ENCODE results near the gene HSPBAP1. TPM values are rescaled to one million over a fixed set of nuclear protein-coding genes. Genes with fewer than 3 reads are reported as not detected.

The HSPBAP1 gene
- total RNA-seq, 1 donor from 2014 or later, result 20.6 TPM

GRCh38 chr3:122785231-122785630, 8.4 kb downstream of the HSPBAP1 start:
- H3K27ac Mint-ChIP-seq, result no peak overlapping the region
- ChIA-PET CTCF (no interaction called here), POLR2A (interaction anchor here (1.2 kb wide), 1 partner anchor 8 kb away, joined by 5 read pairs; the partner anchor contains the start of gene HSPBAP1)

DNA sequence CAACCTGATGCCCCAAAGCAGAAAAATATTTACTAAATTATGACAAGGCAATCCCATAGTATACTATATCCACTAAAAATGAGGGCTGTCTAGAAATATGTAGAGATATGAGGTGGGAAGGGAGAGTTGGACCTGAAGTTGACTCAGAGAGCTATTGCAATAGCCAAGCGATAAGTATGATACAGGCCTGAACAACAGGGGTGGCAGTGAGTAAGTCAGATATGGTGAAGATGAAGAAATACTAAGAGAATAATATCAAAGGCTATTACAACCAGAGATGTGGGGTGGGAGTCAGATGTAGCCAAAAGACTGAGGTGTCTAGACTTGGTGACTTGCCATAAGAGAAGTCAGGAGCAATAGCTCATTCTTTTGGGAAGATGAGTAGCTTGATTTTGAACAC, 9.2 kb downstream of the HSPBAP1 start:
- intact Hi-C loops (cut with micrococcal nuclease), result no loop called here
- no peak overlapping the region for H3K27ac Mint-ChIP-seq

More at GRCh38 chr3:122785231-122785630, 8.4 kb downstream of the HSPBAP1 start:
- intact Hi-C loops (cut with micrococcal nuclease), result no loop called here
- ATAC-seq (ENCODE audit: low read depth), result no peak
- Mint-ChIP-seq H3K4me3 (no peak overlapping the region), H3K36me3 (ENCODE audit: low read depth) (peaks cover 27% of the 10 kb centered on the region), H3K27me3 (no peaks in the 10 kb centered on the region), H3K9me3 (peaks cover 2% of the 10 kb centered on the region), H3K4me1 (peaks cover 11% of the 10 kb centered on the region)
- DNase-seq, result no peak
- TF ChIP-seq, protein P1, sequence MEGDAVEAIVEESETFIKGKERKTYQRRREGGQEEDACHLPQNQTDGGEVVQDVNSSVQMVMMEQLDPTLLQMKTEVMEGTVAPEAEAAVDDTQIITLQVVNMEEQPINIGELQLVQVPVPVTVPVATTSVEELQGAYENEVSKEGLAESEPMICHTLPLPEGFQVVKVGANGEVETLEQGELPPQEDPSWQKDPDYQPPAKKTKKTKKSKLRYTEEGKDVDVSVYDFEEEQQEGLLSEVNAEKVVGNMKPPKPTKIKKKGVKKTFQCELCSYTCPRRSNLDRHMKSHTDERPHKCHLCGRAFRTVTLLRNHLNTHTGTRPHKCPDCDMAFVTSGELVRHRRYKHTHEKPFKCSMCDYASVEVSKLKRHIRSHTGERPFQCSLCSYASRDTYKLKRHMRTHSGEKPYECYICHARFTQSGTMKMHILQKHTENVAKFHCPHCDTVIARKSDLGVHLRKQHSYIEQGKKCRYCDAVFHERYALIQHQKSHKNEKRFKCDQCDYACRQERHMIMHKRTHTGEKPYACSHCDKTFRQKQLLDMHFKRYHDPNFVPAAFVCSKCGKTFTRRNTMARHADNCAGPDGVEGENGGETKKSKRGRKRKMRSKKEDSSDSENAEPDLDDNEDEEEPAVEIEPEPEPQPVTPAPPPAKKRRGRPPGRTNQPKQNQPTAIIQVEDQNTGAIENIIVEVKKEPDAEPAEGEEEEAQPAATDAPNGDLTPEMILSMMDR (IDR thresholded peaks at IDR 0.05), result no peak

GRCh38 chr3:122782804-122783203, 10.8 kb downstream of the HSPBAP1 start:
- Mint-ChIP-seq H3K36me3 (ENCODE audit: low read depth) (peaks cover 25% of the 10 kb centered on the region), H3K9me3 (peaks cover 2% of the 10 kb centered on the region), H3K4me1 (no peaks in the 10 kb centered on the region), H3K27ac (no peak overlapping the region), H3K27me3 (no peaks in the 10 kb centered on the region), H3K4me3 (no peak overlapping the region)
- CTCF ChIA-PET, result no interaction called here
- intact Hi-C loops (cut with micrococcal nuclease), result no loop called here
- DNase-seq (no peak), ATAC-seq (ENCODE audit: low read depth) (no peak)
- TF ChIP-seq, protein P1 (IDR thresholded peaks at IDR 0.05), result no peak
- POLR2A ChIA-PET, result no interaction called here

More for the DNA sequence above, 9.2 kb downstream of the HSPBAP1 start:
- peaks cover 6% of the 10 kb centered on the region for H3K4me1 Mint-ChIP-seq
- no peak overlapping the region for H3K4me3 Mint-ChIP-seq
- H3K36me3 Mint-ChIP-seq (ENCODE audit: low read depth), result peaks cover 25% of the 10 kb centered on the region
- ChIA-PET POLR2A (interaction anchor here (0.6 to 1.2 kb wide), 2 partner anchors 9 to 368 kb away, joined by 5 to 10 read pairs; partner anchors contain the start of gene HSPBAP1), CTCF (no interaction called here)
- peaks cover 2% of the 10 kb centered on the region for H3K9me3 Mint-ChIP-seq
- DNase-seq (no peak), ATAC-seq (ENCODE audit: low read depth) (no peak)
- TF ChIP-seq, protein P1 (IDR thresholded peaks at IDR 0.05), result no peak
- H3K27me3 Mint-ChIP-seq, result no peaks in the 10 kb centered on the region

DNA sequence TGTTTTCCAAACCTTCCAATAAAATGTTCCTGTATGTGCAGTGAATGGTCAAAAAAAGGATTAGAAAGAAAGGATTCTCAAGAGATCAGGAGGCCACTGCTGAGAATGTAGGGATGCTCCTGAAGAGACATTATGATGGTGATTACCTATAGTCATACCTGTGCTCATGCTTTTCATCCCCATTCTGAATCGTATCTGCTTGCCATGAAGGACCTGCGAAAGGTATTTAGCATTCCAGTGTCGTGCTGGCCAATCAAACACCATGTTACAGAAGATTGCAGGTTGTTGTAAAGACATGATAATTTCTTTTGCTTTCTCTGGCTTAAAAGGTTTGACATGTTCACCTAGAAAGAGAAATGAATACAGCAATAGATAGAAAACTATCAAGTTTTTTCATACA, 16.1 kb downstream of the HSPBAP1 start:
- DNase-seq (no peak), ATAC-seq (ENCODE audit: low read depth) (no peak)
- intact Hi-C loops (cut with micrococcal nuclease), result no loop called here
- Mint-ChIP-seq H3K4me3 (no peak overlapping the region), H3K36me3 (ENCODE audit: low read depth) (peaks cover 21% of the 10 kb centered on the region), H3K9me3 (peaks cover 2% of the 10 kb centered on the region), H3K27ac (no peak overlapping the region), H3K4me1 (peaks cover 17% of the 10 kb centered on the region), H3K27me3 (no peaks in the 10 kb centered on the region)
- TF ChIP-seq, protein P1 (IDR thresholded peaks at IDR 0.05), result no peak
- CTCF ChIA-PET, result no interaction called here
- POLR2A ChIA-PET, result no interaction called here

- intact Hi-C loops (cut with micrococcal nuclease), result no loop called here
- Mint-ChIP-seq H3K4me3 (no peak overlapping the region), H3K36me3 (ENCODE audit: low read depth) (peaks cover 21% of the 10 kb centered on the region), H3K4me1 (peaks cover 17% of the 10 kb centered on the region), H3K27ac (no peak overlapping the region), H3K27me3 (no peaks in the 10 kb centered on the region), H3K9me3 (peaks cover 2% of the 10 kb centered on the region)
- no peak for ATAC-seq (ENCODE audit: low read depth)
- POLR2A ChIA-PET, result interaction anchor here (1.1 kb wide), 1 partner anchor 17 kb away, joined by 4 read pairs; the partner anchor contains the start of gene HSPBAP1
- no peak for DNase-seq
- CTCF ChIA-PET, result interaction anchor here (0.8 to 1.1 kb wide), 2 partner anchors 14 to 22 kb away, joined by 3 to 4 read pairs; no protein-coding TSS in a partner anchor
- TF ChIP-seq, protein P1 (IDR thresholded peaks at IDR 0.05), result no peak
Measured at GRCh38 chr3:122776675-122777468, 16.8 kb downstream of the HSPBAP1 start.

All from activated B cell treated with CpG ODN at 0.5 μM for 24 hours (primary cell).